Regular cardiac myocyte (primary cell): ENCODE data around the gene NOLC1. TPM values are rescaled to one million over a fixed set of nuclear protein-coding genes. Genes with fewer than 3 reads are reported as not detected.

Experiments used
- total RNA-seq: library from RNA; depleted of rRNA; stranded (reverse); fragments of >200 nt; gene quantifications from 2 replicates; pipeline ENCODE4 v1.2.3, GENCODE V29; 2014

Gene NOLC1
- total RNA-seq, result 22.3 and 75.9 TPM in 2 replicates

GRCh38 chr10:102151774-102152544 is at the start of gene NOLC1:
NOLC1 (plus strand) TSS chr10:102152389; CDS start chr10:102152411, 22 bp downstream.

DNA sequence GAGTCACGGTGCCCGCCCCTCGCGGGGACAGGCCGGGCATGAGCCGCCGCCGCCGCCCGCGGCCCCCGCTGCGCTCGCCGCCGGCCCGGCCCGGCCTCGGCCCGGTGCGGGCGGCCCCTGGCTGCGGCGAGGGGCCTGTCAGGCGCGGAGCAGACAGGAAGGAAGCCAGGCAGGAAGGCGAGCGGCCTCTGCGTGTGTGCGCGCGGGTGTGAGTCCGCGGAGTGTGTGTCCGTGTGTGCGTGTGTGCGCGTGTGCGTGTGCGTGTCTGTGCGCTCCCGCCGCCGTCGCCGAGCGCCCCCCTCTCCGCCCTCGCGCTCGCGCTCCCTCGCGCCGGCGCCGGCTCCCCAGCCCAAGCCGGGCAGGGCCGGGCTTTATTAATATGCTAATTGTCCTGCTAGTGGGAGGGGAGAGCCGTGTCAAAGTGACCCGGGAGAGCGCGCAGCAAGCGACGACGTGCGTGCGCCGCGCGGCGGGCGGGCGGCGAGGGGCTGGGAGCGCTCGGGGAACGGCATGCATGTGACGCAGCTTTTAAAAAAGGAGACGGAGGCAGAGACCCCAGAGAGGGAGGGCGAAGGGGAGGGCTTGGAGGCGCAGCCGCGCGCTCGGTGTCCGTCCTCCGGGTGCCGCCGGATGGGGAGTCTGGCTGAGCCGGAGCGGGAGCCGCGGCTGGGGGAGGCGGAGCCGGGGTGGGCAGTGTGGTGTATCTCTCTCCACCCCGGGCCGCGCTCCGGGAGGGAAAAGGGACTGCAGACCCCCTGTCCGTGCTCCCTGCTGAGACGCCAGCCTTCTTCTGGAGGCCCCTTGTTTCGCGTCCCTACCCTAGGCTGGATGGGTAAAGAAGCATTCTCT is 31.8 kb upstream of the NOLC1 start, which contains the start of gene LDB1:
LDB1 (minus strand) TSS at position 227 of the 849 bp plus-strand sequence. CDS start 258 bp downstream, outside the sequence.

DNA sequence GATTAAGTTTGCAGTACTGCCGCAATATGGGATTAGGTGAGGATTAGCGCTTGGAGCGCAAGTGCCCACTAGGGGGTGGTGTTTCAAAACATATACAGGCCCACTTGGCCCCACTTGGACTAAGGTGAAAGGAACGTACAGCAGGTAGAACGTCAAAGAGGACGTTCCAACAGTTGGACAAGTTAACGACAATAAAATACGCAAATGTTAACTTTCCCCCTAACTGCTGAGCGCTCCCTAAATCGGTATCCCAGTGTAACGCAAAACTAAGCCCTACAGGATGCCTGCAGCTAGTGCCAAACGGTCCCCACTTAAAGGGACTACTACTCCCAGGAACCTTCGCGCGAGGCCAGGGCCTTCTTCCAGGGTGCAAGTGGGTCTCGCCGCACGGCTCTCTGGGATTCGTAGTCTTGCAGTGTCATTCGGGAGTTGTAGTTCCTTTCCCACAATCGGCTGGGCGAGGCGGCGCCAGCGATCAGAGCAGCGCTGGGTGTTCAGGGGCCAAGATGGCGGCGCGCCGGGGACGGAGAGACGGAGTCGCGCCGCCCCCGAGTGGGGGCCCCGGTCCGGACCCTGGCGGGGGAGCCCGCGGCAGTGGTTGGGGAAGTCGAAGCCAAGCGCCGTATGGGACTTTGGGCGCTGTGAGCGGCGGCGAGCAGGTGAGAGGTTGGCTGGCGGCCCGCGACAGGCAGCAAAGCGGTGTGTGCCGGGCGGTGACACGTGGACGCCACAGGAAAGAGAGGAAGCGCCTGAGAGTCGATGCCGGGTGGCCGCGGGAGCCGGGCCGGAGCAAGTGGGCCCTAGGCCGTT is 19.4 kb upstream of the NOLC1 start, which contains the start of gene PPRC1:
PPRC1 (plus strand) TSS at position 478 of the 810 bp plus-strand sequence; CDS start at position 507, 29 bp downstream.

Other genes with a start within 250 kb of the NOLC1 start
- 6.2 and 13.0 TPM in 2 replicates for gene ARMH3, start 96.2 kb upstream of the NOLC1 start, total RNA-seq
- 35.8 and 47.2 TPM in 2 replicates for gene HPS6, start 87.0 kb upstream of the NOLC1 start, total RNA-seq
- gene LDB1, start 32.0 kb upstream of the NOLC1 start, total RNA-seq, result 26.3 and 35.0 TPM in 2 replicates
- 5.9 and 13.4 TPM in 2 replicates for gene PPRC1, start 19.3 kb upstream of the NOLC1 start, total RNA-seq
- gene ELOVL3, start 73.9 kb downstream of the NOLC1 start, total RNA-seq, result 0.19 and 0.56 TPM in 2 replicates
- gene PITX3, start 89.1 kb downstream of the NOLC1 start, total RNA-seq, result under 0.01 TPM in 2 replicates
- gene GBF1, start 93.1 kb downstream of the NOLC1 start, total RNA-seq, result 20.9 and 30.3 TPM in 2 replicates
- gene NFKB2, start 243.3 kb downstream of the NOLC1 start, total RNA-seq, result 16.5 and 17.5 TPM in 2 replicates